ENCODE data around the gene SPAG6.

DNA sequence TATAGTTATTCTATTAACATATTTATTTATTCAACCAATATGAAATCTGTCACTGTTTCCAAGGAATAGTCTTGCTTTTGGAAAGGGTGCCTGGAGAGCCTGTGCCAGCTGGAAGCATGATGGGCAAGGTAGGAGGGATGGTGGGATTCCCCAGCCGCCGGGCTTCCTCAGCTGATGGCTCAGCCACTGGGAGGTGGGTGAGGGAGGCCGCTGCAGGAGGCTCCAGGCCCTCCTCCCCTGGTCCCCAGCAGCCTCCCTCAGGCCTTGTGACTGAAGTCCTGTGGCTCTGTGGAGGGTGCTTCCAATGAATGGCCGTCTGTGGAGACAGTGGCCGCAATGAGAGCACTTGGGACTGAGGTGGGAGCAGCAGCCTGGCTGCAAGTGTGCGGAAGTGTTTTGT is 27.0 kb downstream of the SPAG6 start:
- no peak for TF ChIP-seq EP300 (IDR thresholded peaks at IDR 0.05)
- no peak for TF ChIP-seq CTCF (IDR thresholded peaks at IDR 0.05)
- no peak for TF ChIP-seq POLR2AphosphoS5 (IDR thresholded peaks at IDR 0.05)
